ENCODE measurements around the gene DNAH2.

Gene DNAH2

GRCh38 chr17:7715936-7716886 is 1.3 kb upstream of the DNAH2 start (continued):
- TF ChIP-seq ZNF449 (tag by site-specific recombination; IDR thresholded peaks at IDR 0.05) (peak; percentile 79), BCL6B (tag by site-specific recombination; IDR thresholded peaks at IDR 0.05) (no peak)

GRCh38 chr17:7717756-7718350 is 309 bp downstream of the DNAH2 start:
- Histone ChIP-seq H3K36me3 (ENCODE audit: control insufficient read depth in 2 of 2, insufficient read depth in 1 of 2, low read length in 2 of 2) (no peaks in the 10 kb centered on the region), H3K4me3 (ENCODE audit: low read depth, low read length) (peak overlapping the region; percentile 54), H3K4me1 (ENCODE audit: control insufficient read depth, insufficient read depth, low read length) (peaks cover 9% of the 10 kb centered on the region), H3K27ac (ENCODE audit: extremely low read depth, low read depth, low read length) (no peak overlapping the region; the same call in 1 of the 2 replicates), H3K9me3 (ENCODE audit: control insufficient read depth, insufficient read depth, low read depth, low read length) (no peaks in the 10 kb centered on the region)
- CTCF ChIA-PET, result interaction anchor here (0.6 to 2.5 kb wide), 5 partner anchors 12 to 366 kb away, joined by 3 to 49 read pairs (median 8); partner anchors contain the start of genes EFNB3, NAA38, TP53 and WRAP53
- POLR2A ChIA-PET, result interaction anchor here (0.7 to 3.2 kb wide), 8 partner anchors 13 to 139 kb away, joined by 4 to 51 read pairs (median 6); partner anchors contain the start of genes EFNB3, MPDU1, NAA38 and TP53
- TF ChIP-seq ZNF398 (tag by site-specific recombination; IDR thresholded peaks at IDR 0.05) (peak; percentile 91), ZBTB1 (tag by site-specific recombination; IDR thresholded peaks at IDR 0.05) (no peak), ZNF777 (tag by site-specific recombination; IDR thresholded peaks at IDR 0.05; ENCODE audit: borderline replicate concordance) (0 out of 2 replicates have a peak, but pooled peaks have one; percentile 24), OSR2 (tag by site-specific recombination; IDR thresholded peaks at IDR 0.05) (no peak), ZBTB7A (tag by site-specific recombination; IDR thresholded peaks at IDR 0.05; ENCODE audit: low read depth) (peak; percentile 64; the same call in 1 of the 2 replicates), MYNN (tag by site-specific recombination; IDR thresholded peaks at IDR 0.05; ENCODE audit: borderline replicate concordance) (0 out of 2 replicates have a peak, but pooled peaks have one; percentile 5), ZNF280D (tag by site-specific recombination; IDR thresholded peaks at IDR 0.05) (no peak), INSM2 (tag by site-specific recombination; IDR thresholded peaks at IDR 0.05) (no peak), SETDB1 (IDR thresholded peaks at IDR 0.05; ENCODE audit: insufficient read length, low read length) (no peak), ZNF175 (tag by site-specific recombination; IDR thresholded peaks at IDR 0.05) (no peak), ZNF830 (tag by site-specific recombination; IDR thresholded peaks at IDR 0.05; ENCODE audit: low read depth) (no peak), ZNF366 (tag by site-specific recombination; conservative IDR thresholded peaks at IDR 0.05) (0 out of 2 replicates have a peak, but pooled peaks have one; percentile 6), ZNF341 (tag by site-specific recombination; IDR thresholded peaks at IDR 0.05; ENCODE audit: low read depth) (peak; percentile 80), PRDM10 (tag by site-specific recombination; IDR thresholded peaks at IDR 0.05) (peak; percentile 93)

Data from HEK293 (cell line).